Ishikawa (cell line): ENCODE results near the gene HADHA.

Experiments
- CEBPB ChIP-seq: IDR thresholded peaks from 2 replicates; pipeline ENCODE4 v1.6.1; 2012
- CREB1 ChIP-seq: IDR thresholded peaks from 2 replicates; pipeline ENCODE4 v1.6.1; 2012; ENCODE audit warnings: low read depth
- EP300 ChIP-seq: IDR thresholded peaks from 2 replicates; pipeline ENCODE4 v1.6.1; 2012; ENCODE audit warnings: borderline replicate concordance
- RAD21 ChIP-seq: IDR thresholded peaks from 2 replicates; pipeline ENCODE4 v1.6.1; 2012; ENCODE audit warnings: low read depth
- TAF1 ChIP-seq: IDR thresholded peaks from 2 replicates; pipeline ENCODE4 v1.6.1; 2012; ENCODE audit warnings: low read depth, mild to moderate bottlenecking
- TCF12 ChIP-seq: IDR thresholded peaks from 2 replicates; pipeline ENCODE4 v1.6.1; 2012; ENCODE audit warnings: low read depth
- TEAD4 ChIP-seq: IDR thresholded peaks from 2 replicates; pipeline ENCODE4 v1.6.1; 2012
- YY1 ChIP-seq: IDR thresholded peaks from 2 replicates; pipeline ENCODE4 v1.6.1; 2012; ENCODE audit warnings: low read depth
- ZBTB7A ChIP-seq: IDR thresholded peaks from 2 replicates; pipeline ENCODE4 v1.6.1; 2012; ENCODE audit warnings: low read depth
- TF ChIP-seq, protein P1 (sequence below): IDR thresholded peaks from 2 replicates; pipeline ENCODE4 v1.6.1; 2012; ENCODE audit warnings: low read depth, mild to moderate bottlenecking

GRCh38 chr2:26244309-26245230, at the start of gene HADHA, which contains the start of gene HADHB:
- TF ChIP-seq CEBPB: no peak
- no peak for TF ChIP-seq RAD21
- TF ChIP-seq, protein P1, sequence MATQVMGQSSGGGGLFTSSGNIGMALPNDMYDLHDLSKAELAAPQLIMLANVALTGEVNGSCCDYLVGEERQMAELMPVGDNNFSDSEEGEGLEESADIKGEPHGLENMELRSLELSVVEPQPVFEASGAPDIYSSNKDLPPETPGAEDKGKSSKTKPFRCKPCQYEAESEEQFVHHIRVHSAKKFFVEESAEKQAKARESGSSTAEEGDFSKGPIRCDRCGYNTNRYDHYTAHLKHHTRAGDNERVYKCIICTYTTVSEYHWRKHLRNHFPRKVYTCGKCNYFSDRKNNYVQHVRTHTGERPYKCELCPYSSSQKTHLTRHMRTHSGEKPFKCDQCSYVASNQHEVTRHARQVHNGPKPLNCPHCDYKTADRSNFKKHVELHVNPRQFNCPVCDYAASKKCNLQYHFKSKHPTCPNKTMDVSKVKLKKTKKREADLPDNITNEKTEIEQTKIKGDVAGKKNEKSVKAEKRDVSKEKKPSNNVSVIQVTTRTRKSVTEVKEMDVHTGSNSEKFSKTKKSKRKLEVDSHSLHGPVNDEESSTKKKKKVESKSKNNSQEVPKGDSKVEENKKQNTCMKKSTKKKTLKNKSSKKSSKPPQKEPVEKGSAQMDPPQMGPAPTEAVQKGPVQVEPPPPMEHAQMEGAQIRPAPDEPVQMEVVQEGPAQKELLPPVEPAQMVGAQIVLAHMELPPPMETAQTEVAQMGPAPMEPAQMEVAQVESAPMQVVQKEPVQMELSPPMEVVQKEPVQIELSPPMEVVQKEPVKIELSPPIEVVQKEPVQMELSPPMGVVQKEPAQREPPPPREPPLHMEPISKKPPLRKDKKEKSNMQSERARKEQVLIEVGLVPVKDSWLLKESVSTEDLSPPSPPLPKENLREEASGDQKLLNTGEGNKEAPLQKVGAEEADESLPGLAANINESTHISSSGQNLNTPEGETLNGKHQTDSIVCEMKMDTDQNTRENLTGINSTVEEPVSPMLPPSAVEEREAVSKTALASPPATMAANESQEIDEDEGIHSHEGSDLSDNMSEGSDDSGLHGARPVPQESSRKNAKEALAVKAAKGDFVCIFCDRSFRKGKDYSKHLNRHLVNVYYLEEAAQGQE: 0 out of 2 replicates have a peak, but pooled peaks have one; percentile 41
- peak; percentile 86 for TF ChIP-seq YY1
- TF ChIP-seq EP300: no peak
- peak; percentile 9; the same call in 1 of the 2 replicates for TF ChIP-seq TEAD4
- TF ChIP-seq CREB1: no peak
- no peak for TF ChIP-seq TCF12
- TF ChIP-seq TAF1: peak; percentile 78
- 0 out of 2 replicates have a peak, but pooled peaks have one; percentile 67 for TF ChIP-seq ZBTB7A
